Measurements from ENCODE around the gene MAP1LC3B2.

DNA sequence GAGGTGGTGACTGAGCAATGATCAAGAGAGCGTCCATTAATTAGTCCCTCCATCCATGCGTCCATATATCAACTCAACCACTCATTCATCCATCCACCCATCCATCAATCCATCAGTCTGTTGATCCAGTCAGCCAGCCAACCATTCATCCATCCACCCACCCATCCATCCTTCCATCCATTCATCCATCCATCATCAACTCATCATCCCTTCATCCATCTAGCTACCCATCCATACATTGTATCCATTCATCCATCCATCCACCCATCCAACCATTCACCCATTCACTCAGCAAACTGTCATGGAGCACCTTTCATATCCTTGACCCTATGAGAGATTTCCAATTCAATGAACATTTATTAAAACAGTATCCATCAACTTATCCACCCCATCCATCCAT, 28.1 kb downstream of the MAP1LC3B2 start:
- TF ChIP-seq POLR2A (IDR thresholded peaks at IDR 0.05) (no peak), EP300 (IDR thresholded peaks at IDR 0.05; ENCODE audit: low read depth) (no peak), POLR2AphosphoS5 (IDR thresholded peaks at IDR 0.05) (no peak)
- TF ChIP-seq, protein P1, sequence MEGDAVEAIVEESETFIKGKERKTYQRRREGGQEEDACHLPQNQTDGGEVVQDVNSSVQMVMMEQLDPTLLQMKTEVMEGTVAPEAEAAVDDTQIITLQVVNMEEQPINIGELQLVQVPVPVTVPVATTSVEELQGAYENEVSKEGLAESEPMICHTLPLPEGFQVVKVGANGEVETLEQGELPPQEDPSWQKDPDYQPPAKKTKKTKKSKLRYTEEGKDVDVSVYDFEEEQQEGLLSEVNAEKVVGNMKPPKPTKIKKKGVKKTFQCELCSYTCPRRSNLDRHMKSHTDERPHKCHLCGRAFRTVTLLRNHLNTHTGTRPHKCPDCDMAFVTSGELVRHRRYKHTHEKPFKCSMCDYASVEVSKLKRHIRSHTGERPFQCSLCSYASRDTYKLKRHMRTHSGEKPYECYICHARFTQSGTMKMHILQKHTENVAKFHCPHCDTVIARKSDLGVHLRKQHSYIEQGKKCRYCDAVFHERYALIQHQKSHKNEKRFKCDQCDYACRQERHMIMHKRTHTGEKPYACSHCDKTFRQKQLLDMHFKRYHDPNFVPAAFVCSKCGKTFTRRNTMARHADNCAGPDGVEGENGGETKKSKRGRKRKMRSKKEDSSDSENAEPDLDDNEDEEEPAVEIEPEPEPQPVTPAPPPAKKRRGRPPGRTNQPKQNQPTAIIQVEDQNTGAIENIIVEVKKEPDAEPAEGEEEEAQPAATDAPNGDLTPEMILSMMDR (IDR thresholded peaks at IDR 0.05), result no peak
